Right ventricle myocardium superior (tissue), 1 donor: ENCODE data around the gene ATP8B2. TPM values are rescaled to one million over a fixed set of nuclear protein-coding genes. Genes with fewer than 3 reads are reported as not detected.
"Not testable (repeated sequence)": the region's sequence is repeated elsewhere in the genome, so short reads cannot be mapped to it uniquely, and the experiment has no call there.

Experiments used
- ATAC-seq: fragments of 200-7000 bp; cut with Tn5 transposase; one replicate; pipeline ENCODE4 v1.9.1; 2020; ENCODE audit warnings: mild to moderate bottlenecking; ENCODE audit not compliant: poor library complexity
- DNase-seq: peaks from one replicate; pipeline ENCODE4 v3.0.0-alpha.2; 2020
- intact Hi-C: fragments of 100-400 bp; cut with DNase I; formaldehyde crosslinking; loops from one replicate; pipeline ENCODE4 v1.11.2; 2022
- long read RNA-seq: library from polyadenylated mRNA; unstranded; transcript quantifications from one replicate; pipeline ENCODE4 v2.0.0, GENCODE V29; 2021
- total RNA-seq: library from RNA; stranded (reverse); fragmentation: NEBNext Ultra II Directional; extraction: Animal tissue kit (Norgen Biotek cat#: 25700); gene quantifications from one replicate; pipeline ENCODE4 v1.2.1, GENCODE V29; 2021
- donor health status: DM: no; HTN: yes; CAD: no; lungs with severe emphysema.

The ATP8B2 gene
- total RNA-seq = 11.0 TPM
- long read RNA-seq, partial matches to known transcripts = 1 of 3 reads
- long read RNA-seq, other reads (novel, unspliced or antisense) = 2 of 3 reads

- intact Hi-C loops = loop anchor here (10.0 kb wide), 1 partner anchor 50 kb away; the partner anchor contains the start of gene HAX1
- DNase-seq = peak; percentile 76
- peak; percentile 68 for ATAC-seq
Observed at GRCh38 chr1:154324669-154325582, at the start of gene ATP8B2. Gene ATP8B2 (plus strand): TSS chr1:154325525. CDS start chr1:154328142, 2,617 bp downstream.

GRCh38 chr1:154276797-154277196, 48.5 kb upstream of the ATP8B2 start:
- intact Hi-C loops = loop anchor here (10.0 kb wide), 1 partner anchor 48 kb away; the partner anchor contains the start of genes AQP10 and ATP8B2
- no peak for ATAC-seq
- DNase-seq = no peak

- ATAC-seq, intact Hi-C loops, DNase-seq: not testable (repeated sequence)
Observed at GRCh38 chr1:154287591-154287990, 37.7 kb upstream of the ATP8B2 start.

- DNase-seq = no peak
- no peak for ATAC-seq
- intact Hi-C loops = no loop called here
Observed at GRCh38 chr1:154288661-154289060, 36.7 kb upstream of the ATP8B2 start.

- ATAC-seq = no peak
- intact Hi-C loops = no loop called here
- no peak for DNase-seq
Observed at GRCh38 chr1:154290921-154291320, 34.4 kb upstream of the ATP8B2 start.

- ATAC-seq (no peak), DNase-seq (no peak)
- intact Hi-C loops = no loop called here
Observed at GRCh38 chr1:154295408-154296235, 29.7 kb upstream of the ATP8B2 start.

- ATAC-seq (no peak), DNase-seq (no peak)
- intact Hi-C loops = no loop called here
Observed at GRCh38 chr1:154301582-154301981, 23.7 kb upstream of the ATP8B2 start.

GRCh38 chr1:154304664-154305337, 20.5 kb upstream of the ATP8B2 start:
- intact Hi-C loops = no loop called here
- no peak for DNase-seq
- ATAC-seq = no peak

GRCh38 chr1:154306151-154306550, 19.2 kb upstream of the ATP8B2 start:
- ATAC-seq (no peak), DNase-seq (no peak)
- intact Hi-C loops = no loop called here

GRCh38 chr1:154307670-154308270, 17.6 kb upstream of the ATP8B2 start:
- intact Hi-C loops, ATAC-seq, DNase-seq: not testable (repeated sequence)

GRCh38 chr1:154309136-154309535, 16.2 kb upstream of the ATP8B2 start:
- intact Hi-C loops, DNase-seq, ATAC-seq: not testable (repeated sequence)

- DNase-seq, ATAC-seq, intact Hi-C loops: not testable (repeated sequence)
Observed at GRCh38 chr1:154312229-154313065, 12.9 kb upstream of the ATP8B2 start.

GRCh38 chr1:154313066-154313356, 12.3 kb upstream of the ATP8B2 start:
- no peak for ATAC-seq
- intact Hi-C loops = no loop called here

GRCh38 chr1:154314226-154314625, 11.1 kb upstream of the ATP8B2 start:
- intact Hi-C loops, ATAC-seq, DNase-seq: not testable (repeated sequence)

More at GRCh38 chr1:154313066-154313356, 12.3 kb upstream of the ATP8B2 start:
- DNase-seq = no peak

GRCh38 chr1:154316704-154317103, 8.6 kb upstream of the ATP8B2 start:
- no peak for ATAC-seq
- intact Hi-C loops = no loop called here
- no peak for DNase-seq

- DNase-seq = no peak
- intact Hi-C loops = no loop called here
- ATAC-seq = no peak
Observed at GRCh38 chr1:154318386-154318785, 6.9 kb upstream of the ATP8B2 start.

- peak; percentile 16 for ATAC-seq
- intact Hi-C loops = loop anchor here (10.0 kb wide), 1 partner anchor 46 kb away; the partner anchor contains the start of gene HAX1
Observed at GRCh38 chr1:154320882-154321608, 4.3 kb upstream of the ATP8B2 start, which contains the start of gene AQP10. Gene AQP10 (plus strand): TSS chr1:154321093. CDS start chr1:154321156, 63 bp downstream.

More at GRCh38 chr1:154320882-154321608, 4.3 kb upstream of the ATP8B2 start, which contains the start of gene AQP10:
- no peak for DNase-seq
